GM13977 (cell line): ENCODE measurements around the gene MICOS13.

Experiments used
- DNase-seq: peaks from one replicate; pipeline ENCODE4 v3.0.0; 2012; ENCODE audit warnings: low spot score
- in situ Hi-C: fragments of 300-500 bp; cut with MboI; formaldehyde crosslinking; loops from one replicate; pipeline ENCODE4 v1.12.0; 2022; ENCODE audit warnings: low sequenced_read_pairs, low pct_unique_long_range_greater_than_20kb, mixed read lengths, inconsistent platforms; ENCODE audit not compliant: unreplicated experiment
- TF ChIP-seq, protein P1 (sequence below): IDR thresholded peaks from 2 replicates; pipeline ENCODE4 v1.5.1; 2012; ENCODE audit warnings: mild to moderate bottlenecking, control low read depth; ENCODE audit not compliant: insufficient read depth; ENCODE audit errors: extremely low read depth, missing control alignments

MICOS13 gene

DNA sequence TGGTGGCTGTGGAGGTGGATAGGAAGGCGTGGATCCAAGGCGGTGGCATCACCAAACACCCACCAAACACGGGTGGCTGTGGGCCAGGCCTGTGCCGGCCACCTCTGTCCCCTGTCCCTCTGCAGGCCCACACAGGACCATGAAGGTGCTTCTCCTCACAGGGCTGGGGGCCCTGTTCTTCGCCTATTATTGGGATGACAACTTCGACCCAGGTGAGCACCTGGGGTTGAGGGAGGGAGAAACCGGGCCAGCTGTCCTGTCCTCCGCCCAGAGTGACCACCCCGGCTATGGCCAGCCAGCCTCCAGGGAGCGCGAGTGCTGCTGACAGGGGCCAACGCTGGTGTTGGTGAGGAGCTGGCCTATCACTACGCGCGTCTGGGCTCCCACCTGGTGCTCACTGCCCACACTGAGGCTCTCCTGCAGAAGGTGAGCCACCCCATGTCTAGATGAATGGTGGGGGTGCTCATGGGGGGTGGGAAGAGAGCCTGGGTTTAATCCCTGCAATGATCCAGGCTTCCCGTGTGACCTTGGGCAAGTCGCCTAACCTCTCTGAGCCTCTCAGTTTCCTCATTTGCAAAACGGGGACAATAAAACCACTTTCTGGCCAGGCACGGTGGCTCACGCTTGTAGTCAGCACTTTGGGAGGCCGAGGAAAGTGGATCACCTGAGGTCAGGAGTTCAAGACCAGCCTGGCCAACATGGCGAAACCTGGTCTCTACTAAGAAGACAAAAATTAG lies 4.5 kb upstream of the MICOS13 start:
- TF ChIP-seq, protein P1, sequence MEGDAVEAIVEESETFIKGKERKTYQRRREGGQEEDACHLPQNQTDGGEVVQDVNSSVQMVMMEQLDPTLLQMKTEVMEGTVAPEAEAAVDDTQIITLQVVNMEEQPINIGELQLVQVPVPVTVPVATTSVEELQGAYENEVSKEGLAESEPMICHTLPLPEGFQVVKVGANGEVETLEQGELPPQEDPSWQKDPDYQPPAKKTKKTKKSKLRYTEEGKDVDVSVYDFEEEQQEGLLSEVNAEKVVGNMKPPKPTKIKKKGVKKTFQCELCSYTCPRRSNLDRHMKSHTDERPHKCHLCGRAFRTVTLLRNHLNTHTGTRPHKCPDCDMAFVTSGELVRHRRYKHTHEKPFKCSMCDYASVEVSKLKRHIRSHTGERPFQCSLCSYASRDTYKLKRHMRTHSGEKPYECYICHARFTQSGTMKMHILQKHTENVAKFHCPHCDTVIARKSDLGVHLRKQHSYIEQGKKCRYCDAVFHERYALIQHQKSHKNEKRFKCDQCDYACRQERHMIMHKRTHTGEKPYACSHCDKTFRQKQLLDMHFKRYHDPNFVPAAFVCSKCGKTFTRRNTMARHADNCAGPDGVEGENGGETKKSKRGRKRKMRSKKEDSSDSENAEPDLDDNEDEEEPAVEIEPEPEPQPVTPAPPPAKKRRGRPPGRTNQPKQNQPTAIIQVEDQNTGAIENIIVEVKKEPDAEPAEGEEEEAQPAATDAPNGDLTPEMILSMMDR = no peak
- no peak for DNase-seq
- in situ Hi-C loops = no loop called here

DNA sequence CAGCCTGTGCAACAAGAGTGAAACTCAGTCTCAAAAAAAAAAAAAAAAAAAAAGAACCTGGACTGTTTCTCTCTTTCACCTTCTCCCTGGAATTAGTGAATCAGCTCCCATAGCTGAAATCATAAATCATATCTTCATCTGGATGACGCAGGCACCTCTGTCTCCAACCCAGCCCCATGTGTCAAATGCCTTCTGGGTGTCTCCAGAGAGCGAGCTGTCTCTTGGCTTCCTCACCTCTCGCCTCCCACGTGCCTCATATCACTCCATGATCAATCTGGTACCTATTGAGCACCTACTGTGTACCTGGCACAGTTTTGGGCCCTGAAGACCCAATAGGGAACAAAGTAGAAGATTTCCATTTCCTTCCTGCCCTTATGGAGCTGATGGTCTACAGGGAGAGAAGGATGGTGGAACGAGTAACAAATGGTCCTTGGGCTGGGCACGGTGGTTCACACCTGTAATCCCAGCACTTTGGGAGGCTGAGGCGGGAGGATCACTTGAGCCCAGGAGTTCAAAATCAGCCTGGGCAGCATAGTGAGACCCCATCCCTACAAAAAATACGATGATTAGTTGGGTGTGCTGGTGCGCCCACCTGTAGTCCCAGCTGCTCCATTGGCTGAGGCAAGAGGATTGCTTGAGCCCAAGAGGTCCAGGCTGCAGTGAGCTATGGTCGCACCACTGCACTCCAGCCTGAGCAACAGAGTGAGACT lies 3.0 kb upstream of the MICOS13 start:
- in situ Hi-C loops = no loop called here
- no peak for DNase-seq
- TF ChIP-seq, protein P1 = no peak

DNA sequence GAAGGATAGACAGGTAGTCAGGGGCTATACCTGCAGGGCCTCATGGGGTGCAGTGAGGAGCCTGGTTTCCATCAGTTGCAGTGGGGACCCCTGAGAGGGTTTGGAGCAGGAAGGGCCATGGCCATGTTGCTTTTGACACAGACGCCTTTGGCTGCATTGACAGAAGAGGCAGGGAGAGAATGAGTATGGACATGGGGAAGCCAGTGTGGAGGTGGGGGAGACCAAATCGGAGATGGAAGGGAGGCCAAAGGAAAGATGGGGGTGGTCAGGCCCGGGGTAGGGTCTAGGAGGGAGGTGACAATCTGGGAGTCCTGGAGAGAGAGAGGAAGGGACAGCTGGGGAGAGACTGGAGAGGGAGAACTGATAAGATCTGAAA lies 1.8 kb upstream of the MICOS13 start:
- no peak for DNase-seq
- in situ Hi-C loops = no loop called here
- TF ChIP-seq, protein P1 = no peak

DNA sequence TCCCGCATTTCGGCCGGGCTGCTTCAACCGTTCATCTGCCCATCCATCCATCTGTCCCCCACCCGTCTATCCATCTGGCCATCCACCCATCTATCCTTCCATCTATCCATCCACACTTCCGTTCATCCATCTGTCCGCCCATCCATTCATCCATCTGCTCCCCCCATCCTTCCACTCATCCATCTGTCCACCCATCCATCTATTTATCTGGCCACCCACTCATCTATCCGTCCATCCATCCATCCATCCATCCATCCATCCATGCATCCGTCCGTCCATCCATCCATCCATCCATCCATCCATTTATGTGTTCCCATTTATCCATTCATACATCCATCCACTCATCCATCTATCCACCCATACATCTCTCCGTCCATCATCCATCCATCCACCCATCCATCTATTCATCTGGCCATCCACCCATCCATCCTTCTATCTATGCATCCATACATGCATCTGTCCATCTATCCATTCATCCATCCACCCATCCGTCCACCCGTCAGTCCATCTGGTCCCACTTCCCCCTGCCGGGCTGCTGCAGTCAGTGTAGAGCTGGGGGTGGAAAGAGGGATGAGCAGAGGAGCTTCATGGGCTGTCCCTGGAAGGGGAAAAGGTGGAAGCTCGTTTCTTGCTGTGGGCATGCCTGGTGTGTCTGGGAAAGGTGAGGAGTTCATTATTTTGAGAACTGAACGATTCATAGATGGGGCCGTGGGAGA lies 1.2 kb upstream of the MICOS13 start:
- DNase-seq = no peak
- TF ChIP-seq, protein P1 = no peak
- in situ Hi-C loops = no loop called here

DNA sequence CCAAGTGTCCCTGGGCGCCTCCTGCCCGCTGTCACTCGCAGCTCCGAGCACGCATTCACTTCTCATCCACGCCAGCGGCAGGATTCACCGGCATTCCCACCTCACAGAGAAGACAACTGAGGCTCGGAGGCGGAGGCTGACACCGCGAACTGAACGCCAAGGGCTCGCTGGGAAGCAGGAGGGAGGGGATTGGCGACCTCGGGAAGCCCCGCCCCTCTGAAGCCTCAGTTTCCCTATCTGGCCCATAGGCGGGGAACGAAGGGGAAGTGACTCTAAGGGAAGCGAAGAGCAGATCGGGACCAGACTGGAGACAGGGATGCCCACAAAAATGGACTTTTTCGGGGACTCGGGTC lies 256 bp downstream of the MICOS13 start:
- in situ Hi-C loops = no loop called here
- TF ChIP-seq, protein P1 = no peak
- no peak for DNase-seq

DNA sequence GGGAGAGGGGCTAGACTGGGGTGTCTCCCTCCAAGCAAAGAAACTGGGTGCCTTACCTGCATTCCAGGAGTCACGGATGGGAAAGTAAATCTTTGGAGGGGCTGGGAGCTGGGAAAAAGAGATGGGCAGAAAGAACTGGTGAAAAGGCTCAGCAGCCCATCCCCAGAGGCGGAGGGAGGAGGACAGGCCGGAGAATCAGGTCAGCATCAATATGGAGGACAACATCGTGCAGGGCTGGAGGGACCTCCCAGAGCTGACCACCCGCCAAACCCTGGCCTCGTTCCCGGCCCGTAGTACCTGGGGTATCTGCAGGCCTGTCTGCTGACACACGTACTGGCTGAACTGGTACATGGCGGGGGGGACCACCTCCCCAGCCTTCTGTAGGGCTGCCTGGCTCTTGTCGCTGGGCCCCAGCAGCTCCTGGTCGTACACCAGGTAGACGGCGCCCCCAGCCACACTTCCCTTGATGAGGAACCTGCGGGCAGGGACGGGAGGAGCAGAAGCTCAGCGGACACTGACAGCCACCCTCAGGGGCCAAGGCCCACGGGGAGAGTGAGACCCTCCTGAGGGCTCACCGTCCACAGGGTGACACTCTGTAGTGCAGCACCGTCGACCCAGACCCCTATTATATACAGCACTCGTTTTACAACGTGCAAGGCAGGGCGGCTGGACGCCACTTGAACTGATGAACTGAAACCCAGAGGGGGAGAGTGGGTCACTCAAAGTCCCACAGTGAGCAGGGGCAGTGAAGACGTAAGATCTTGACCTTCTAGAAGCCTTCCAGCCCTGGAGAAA lies 830 bp downstream of the MICOS13 start:
- in situ Hi-C loops = no loop called here
- TF ChIP-seq, protein P1 = no peak
- DNase-seq = no peak
